HepG2 (cell line): ENCODE measurements around the gene RPS14. TPM values are rescaled to one million over a fixed set of nuclear protein-coding genes. Genes with fewer than 3 reads are reported as not detected.

Source experiments
- ADNP ChIP-seq: sonication (generic); formaldehyde crosslinking; IDR thresholded peaks from 2 replicates; pipeline ENCODE4 v1.4.0; 2020; ENCODE audit warnings: missing genetic modification reagents
- ARID2 ChIP-seq: sonication (generic); formaldehyde crosslinking; IDR thresholded peaks from 2 replicates; pipeline ENCODE4 v1.8.1; 2022; ENCODE audit warnings: mild to moderate bottlenecking, missing genetic modification reagents, borderline replicate concordance
- ETV5 ChIP-seq: IDR thresholded peaks from 2 replicates; pipeline ENCODE4 v1.6.1; 2018; ENCODE audit warnings: missing biosample characterization, missing genetic modification reagents, inconsistent platforms, borderline replicate concordance
- HDAC1 ChIP-seq: sonication (generic); formaldehyde crosslinking; IDR thresholded peaks from 2 replicates; pipeline ENCODE4 v1.5.1; 2020; ENCODE audit warnings: mild to moderate bottlenecking, missing genetic modification reagents
- HOXA5 ChIP-seq: sonication (generic); formaldehyde crosslinking; IDR thresholded peaks from 2 replicates; pipeline ENCODE4 v1.4.0; 2020; ENCODE audit warnings: missing genetic modification reagents
- HOXD1 ChIP-seq: sonication (generic); formaldehyde crosslinking; IDR thresholded peaks from 2 replicates; pipeline ENCODE4 v1.5.0; 2020; ENCODE audit warnings: missing genetic modification reagents
- JARID2 ChIP-seq: sonication (generic); formaldehyde crosslinking; IDR thresholded peaks from 2 replicates; pipeline ENCODE4 v1.8.1; 2023; ENCODE audit warnings: missing genetic modification reagents, inconsistent platforms; ENCODE audit not compliant: insufficient replicate concordance
- JUN ChIP-seq: sonication (generic); formaldehyde crosslinking; IDR thresholded peaks from 2 replicates; pipeline ENCODE4 v1.4.0; 2020; ENCODE audit warnings: mild to moderate bottlenecking, missing genetic modification reagents
- MYC ChIP-seq: sonication (generic); formaldehyde crosslinking; IDR thresholded peaks from 2 replicates; pipeline ENCODE4 v1.9.0; 2021; ENCODE audit warnings: missing genetic modification reagents, borderline replicate concordance
- NFE2L2 ChIP-seq: fragments of 150-350 bp; IDR thresholded peaks from 2 replicates; pipeline ENCODE4 v1.6.1; 2014; ENCODE audit warnings: low read length
- NR2C2 ChIP-seq: sonication (generic); formaldehyde crosslinking; IDR thresholded peaks from 2 replicates; pipeline ENCODE4 v1.4.0; 2020; ENCODE audit warnings: missing genetic modification reagents, mild to moderate bottlenecking, moderate library complexity, borderline replicate concordance
- PRMT3 ChIP-seq: sonication (generic); formaldehyde crosslinking; IDR thresholded peaks from 2 replicates; pipeline ENCODE4 v1.8.1; 2022; ENCODE audit warnings: low read depth, mild to moderate bottlenecking, moderate library complexity, missing genetic modification reagents, borderline replicate concordance
- RXRA ChIP-seq: sonication (generic); formaldehyde crosslinking; IDR thresholded peaks from 2 replicates; pipeline ENCODE4 v1.5.1; 2020; ENCODE audit warnings: missing genetic modification reagents
- SAP130 ChIP-seq: IDR thresholded peaks from 2 replicates; pipeline ENCODE4 v1.6.1; 2016; ENCODE audit warnings: low read depth
- TAF1 ChIP-seq: sonication (generic); formaldehyde crosslinking; IDR thresholded peaks from 2 replicates; pipeline ENCODE4 v1.4.0; 2020; ENCODE audit warnings: missing genetic modification reagents
- TBL1XR1 ChIP-seq: fragments of 150-350 bp; IDR thresholded peaks from 2 replicates; pipeline ENCODE4 v1.6.1; 2014; ENCODE audit warnings: borderline replicate concordance, low read length; ENCODE audit not compliant: partially characterized antibody
- TOE1 ChIP-seq: sonication (generic); formaldehyde crosslinking; IDR thresholded peaks from 2 replicates; pipeline ENCODE4 v1.4.0; 2020; ENCODE audit warnings: mild to moderate bottlenecking, missing genetic modification reagents
- XBP1 ChIP-seq: sonication (generic); formaldehyde crosslinking; IDR thresholded peaks from 2 replicates; pipeline ENCODE4 v1.5.0; 2020; ENCODE audit warnings: missing genetic modification reagents
- ZFP37 ChIP-seq: sonication (generic); formaldehyde crosslinking; IDR thresholded peaks from 2 replicates; pipeline ENCODE4 v1.4.0; 2020; ENCODE audit warnings: missing genetic modification reagents, borderline replicate concordance
- ZKSCAN5 ChIP-seq: sonication (generic); formaldehyde crosslinking; IDR thresholded peaks from 2 replicates; pipeline ENCODE4 v1.5.1; 2020; ENCODE audit warnings: mild to moderate bottlenecking, missing genetic modification reagents
- ZNF121 ChIP-seq: sonication (generic); formaldehyde crosslinking; IDR thresholded peaks from 2 replicates; pipeline ENCODE4 v1.5.0; 2020; ENCODE audit warnings: mild to moderate bottlenecking, missing genetic modification reagents
- ZNF260 ChIP-seq: sonication (generic); formaldehyde crosslinking; IDR thresholded peaks from 2 replicates; pipeline ENCODE4 v1.4.0; 2020; ENCODE audit warnings: missing genetic modification reagents, low read depth, mild to moderate bottlenecking, borderline replicate concordance
- ZNF337 ChIP-seq: sonication (generic); formaldehyde crosslinking; IDR thresholded peaks from 2 replicates; pipeline ENCODE4 v1.5.1; 2020; ENCODE audit warnings: missing genetic modification reagents, low read depth, mild to moderate bottlenecking, borderline replicate concordance
- ZNF451 ChIP-seq: sonication (generic); formaldehyde crosslinking; IDR thresholded peaks from 2 replicates; pipeline ENCODE4 v1.5.0; 2020; ENCODE audit warnings: mild to moderate bottlenecking, missing genetic modification reagents
- ZNF569 ChIP-seq: sonication (generic); formaldehyde crosslinking; IDR thresholded peaks from 2 replicates; pipeline ENCODE4 v1.5.0; 2020; ENCODE audit warnings: mild to moderate bottlenecking, missing genetic modification reagents, moderate library complexity, borderline replicate concordance
- polyA plus RNA-seq, 8 experiments: library from polyadenylated mRNA; depleted of rRNA in 3 of 8; stranded (reverse) in 7 of 8; unstranded in 1 of 8; fragments of >200 nt; fragmentation: Illumina TruSeq in 4 of 8; extraction: Trizol in 4 of 8; gene quantifications; 2 replicates each; pipeline versions ENCODE4 v1.2.1 to v1.2.3, GENCODE V29; 2011 to 2016; ENCODE audit warnings: low read depth in 4 of 8, missing spikeins in 1 of 8, mixed read lengths in 1 of 8; ENCODE audit not compliant: insufficient read depth in 1 of 8
- total RNA-seq, 5 experiments: library from RNA; depleted of rRNA; stranded (reverse); fragments of >200 nt; fragmentation: Illumina TruSeq; extraction: Trizol; gene quantifications; 2 replicates each; pipeline ENCODE4 v1.2.3, GENCODE V29; 2016; ENCODE audit warnings: low read depth in 1 of 5
- TF ChIP-seq, protein P1 (sequence below): sonication (generic); formaldehyde crosslinking; IDR thresholded peaks from 2 replicates; pipeline ENCODE4 v1.4.0; 2020; ENCODE audit warnings: missing genetic modification reagents, borderline replicate concordance
- TF ChIP-seq, protein P2 (sequence below): sonication (generic); formaldehyde crosslinking; IDR thresholded peaks from 2 replicates; pipeline ENCODE4 v1.4.0; 2020; ENCODE audit warnings: missing genetic modification reagents
- TF ChIP-seq, protein P3 (sequence below): sonication (generic); formaldehyde crosslinking; IDR thresholded peaks from 2 replicates; pipeline ENCODE4 v1.5.0; 2020; ENCODE audit warnings: missing genetic modification reagents

Gene RPS14
- total and polyA plus RNA-seq, 2 of the 13 experiments (the other 11 are each of a cell fraction or from before 2014, with no cell fraction given) = 2,116 to 3,295 TPM

DNA sequence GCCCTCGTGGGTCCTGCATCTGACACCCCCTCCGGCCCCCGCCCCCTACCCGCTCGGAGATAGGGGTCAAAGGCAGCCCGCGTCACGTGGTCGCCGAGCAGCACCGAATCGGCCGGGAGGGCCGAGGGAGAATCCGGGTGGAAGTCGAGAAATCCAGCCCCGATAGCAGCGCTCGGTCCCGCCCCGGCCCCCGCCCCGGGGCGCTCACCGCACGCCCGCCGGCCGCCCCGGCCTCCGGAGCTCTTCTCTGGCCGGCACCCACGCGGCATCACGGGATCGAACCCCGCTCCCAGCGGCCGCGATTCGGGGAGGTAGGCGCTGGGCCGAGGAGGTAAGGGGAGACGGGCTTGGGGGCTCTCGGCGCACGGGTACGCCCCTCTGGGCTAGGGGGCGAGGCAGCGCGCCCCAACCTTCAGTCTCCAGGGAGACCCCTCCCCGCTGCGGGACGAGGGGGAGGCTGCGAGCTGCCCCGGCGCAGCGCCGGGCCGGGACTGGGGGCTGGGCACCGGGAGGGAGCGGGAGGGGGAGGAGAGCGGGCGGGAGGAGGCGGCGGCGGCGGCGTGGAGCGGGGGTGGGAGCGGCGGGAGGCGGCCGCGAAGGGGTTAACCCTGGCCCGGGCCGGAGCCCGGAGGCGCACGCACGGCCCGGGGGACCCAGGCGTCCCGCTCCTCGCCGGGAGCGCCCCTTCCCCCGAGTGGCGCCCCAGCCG lies 36.3 kb upstream of the RPS14 start (continued):
- no peak for TF ChIP-seq ZNF337 (CRISPR knock-in tag)
- TF ChIP-seq HOXD1 (CRISPR knock-in tag) = no peak
- TF ChIP-seq, protein P1, sequence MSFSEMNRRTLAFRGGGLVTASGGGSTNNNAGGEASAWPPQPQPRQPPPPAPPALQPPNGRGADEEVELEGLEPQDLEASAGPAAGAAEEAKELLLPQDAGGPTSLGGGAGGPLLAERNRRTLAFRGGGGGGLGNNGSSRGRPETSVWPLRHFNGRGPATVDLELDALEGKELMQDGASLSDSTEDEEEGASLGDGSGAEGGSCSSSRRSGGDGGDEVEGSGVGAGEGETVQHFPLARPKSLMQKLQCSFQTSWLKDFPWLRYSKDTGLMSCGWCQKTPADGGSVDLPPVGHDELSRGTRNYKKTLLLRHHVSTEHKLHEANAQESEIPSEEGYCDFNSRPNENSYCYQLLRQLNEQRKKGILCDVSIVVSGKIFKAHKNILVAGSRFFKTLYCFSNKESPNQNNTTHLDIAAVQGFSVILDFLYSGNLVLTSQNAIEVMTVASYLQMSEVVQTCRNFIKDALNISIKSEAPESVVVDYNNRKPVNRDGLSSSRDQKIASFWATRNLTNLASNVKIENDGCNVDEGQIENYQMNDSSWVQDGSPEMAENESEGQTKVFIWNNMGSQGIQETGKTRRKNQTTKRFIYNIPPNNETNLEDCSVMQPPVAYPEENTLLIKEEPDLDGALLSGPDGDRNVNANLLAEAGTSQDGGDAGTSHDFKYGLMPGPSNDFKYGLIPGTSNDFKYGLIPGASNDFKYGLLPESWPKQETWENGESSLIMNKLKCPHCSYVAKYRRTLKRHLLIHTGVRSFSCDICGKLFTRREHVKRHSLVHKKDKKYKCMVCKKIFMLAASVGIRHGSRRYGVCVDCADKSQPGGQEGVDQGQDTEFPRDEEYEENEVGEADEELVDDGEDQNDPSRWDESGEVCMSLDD (CRISPR knock-in tag) = no peak; the same call in 1 of the 2 replicates
- no peak for TF ChIP-seq ARID2 (CRISPR knock-in tag)
- no peak; the same call in 1 of the 2 replicates for TF ChIP-seq ETV5
- TF ChIP-seq HOXA5 (CRISPR knock-in tag) = no peak
- TF ChIP-seq TOE1 (CRISPR knock-in tag) = no peak
- TF ChIP-seq, protein P2, sequence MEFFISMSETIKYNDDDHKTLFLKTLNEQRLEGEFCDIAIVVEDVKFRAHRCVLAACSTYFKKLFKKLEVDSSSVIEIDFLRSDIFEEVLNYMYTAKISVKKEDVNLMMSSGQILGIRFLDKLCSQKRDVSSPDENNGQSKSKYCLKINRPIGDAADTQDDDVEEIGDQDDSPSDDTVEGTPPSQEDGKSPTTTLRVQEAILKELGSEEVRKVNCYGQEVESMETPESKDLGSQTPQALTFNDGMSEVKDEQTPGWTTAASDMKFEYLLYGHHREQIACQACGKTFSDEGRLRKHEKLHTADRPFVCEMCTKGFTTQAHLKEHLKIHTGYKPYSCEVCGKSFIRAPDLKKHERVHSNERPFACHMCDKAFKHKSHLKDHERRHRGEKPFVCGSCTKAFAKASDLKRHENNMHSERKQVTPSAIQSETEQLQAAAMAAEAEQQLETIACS (CRISPR knock-in tag) = no peak
- no peak for TF ChIP-seq RXRA (CRISPR knock-in tag)
- TF ChIP-seq ZNF451 (CRISPR knock-in tag) = no peak
- TF ChIP-seq ADNP (CRISPR knock-in tag) = no peak
- TF ChIP-seq XBP1 (CRISPR knock-in tag) = no peak
- no peak for TF ChIP-seq ZFP37 (CRISPR knock-in tag)
- no peak for TF ChIP-seq JARID2 (CRISPR knock-in tag)
- no peak for TF ChIP-seq ZNF569 (CRISPR knock-in tag)
- peak; percentile 92 for TF ChIP-seq NR2C2 (CRISPR knock-in tag)
- TF ChIP-seq ZKSCAN5 (CRISPR knock-in tag) = no peak
- no peak for TF ChIP-seq ZNF260
- peak; percentile 76; the same call in 1 of the 2 replicates for TF ChIP-seq MYC
- TF ChIP-seq ZNF121 = no peak
- TF ChIP-seq TAF1 (CRISPR knock-in tag) = no peak
- TF ChIP-seq HDAC1 (CRISPR knock-in tag) = peak; percentile 40; the same call in 1 of the 2 replicates
- TF ChIP-seq TBL1XR1 = no peak
- no peak for TF ChIP-seq PRMT3 (CRISPR knock-in tag)
- TF ChIP-seq, protein P3, sequence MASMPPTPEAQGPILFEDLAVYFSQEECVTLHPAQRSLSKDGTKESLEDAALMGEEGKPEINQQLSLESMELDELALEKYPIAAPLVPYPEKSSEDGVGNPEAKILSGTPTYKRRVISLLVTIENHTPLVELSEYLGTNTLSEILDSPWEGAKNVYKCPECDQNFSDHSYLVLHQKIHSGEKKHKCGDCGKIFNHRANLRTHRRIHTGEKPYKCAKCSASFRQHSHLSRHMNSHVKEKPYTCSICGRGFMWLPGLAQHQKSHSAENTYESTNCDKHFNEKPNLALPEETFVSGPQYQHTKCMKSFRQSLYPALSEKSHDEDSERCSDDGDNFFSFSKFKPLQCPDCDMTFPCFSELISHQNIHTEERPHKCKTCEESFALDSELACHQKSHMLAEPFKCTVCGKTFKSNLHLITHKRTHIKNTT (CRISPR knock-in tag) = no peak
- peak; percentile 77 for TF ChIP-seq SAP130 (CRISPR knock-in tag)
- TF ChIP-seq NFE2L2 = no peak
- no peak for TF ChIP-seq JUN (CRISPR knock-in tag)
